AG10803 (cell line): ENCODE data around the gene MAGEC1.

Experiments
- DNase-seq: peaks from one replicate; pipeline ENCODE4 v3.0.0; 2010; ENCODE audit warnings: low read depth
- H3K4me3 ChIP-seq: 2 replicates; pipeline ENCODE4 v1.5.1; 2011; ENCODE audit warnings: mild to moderate bottlenecking, low read length, control low read depth
- TF ChIP-seq, protein P1 (sequence below): conservative IDR thresholded peaks from 2 replicates; pipeline ENCODE4 v1.5.1; 2011; ENCODE audit warnings: mild to moderate bottlenecking, low read length, control low read depth, inconsistent platforms

Gene MAGEC1

DNA sequence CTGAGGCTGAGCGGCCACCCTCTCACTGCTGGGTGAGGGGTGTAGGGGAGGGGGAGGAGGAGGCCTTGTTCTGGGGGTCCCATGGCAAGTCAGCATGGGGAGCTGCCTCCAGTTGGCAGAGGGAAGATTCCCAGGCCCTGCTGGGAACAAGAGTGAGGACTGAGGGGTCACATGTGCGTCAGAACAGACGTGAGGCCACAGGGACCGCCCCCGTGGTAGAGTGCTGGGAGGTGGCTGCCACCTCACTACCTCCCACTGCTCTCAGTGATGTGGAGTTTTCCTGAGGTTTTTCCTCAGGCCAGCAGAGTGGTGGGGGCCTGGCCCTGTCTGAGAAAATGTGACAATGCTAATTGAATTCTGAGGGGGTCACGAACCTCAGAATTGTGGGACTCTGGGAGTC, 568 bp downstream of the MAGEC1 start:
- TF ChIP-seq, protein P1, sequence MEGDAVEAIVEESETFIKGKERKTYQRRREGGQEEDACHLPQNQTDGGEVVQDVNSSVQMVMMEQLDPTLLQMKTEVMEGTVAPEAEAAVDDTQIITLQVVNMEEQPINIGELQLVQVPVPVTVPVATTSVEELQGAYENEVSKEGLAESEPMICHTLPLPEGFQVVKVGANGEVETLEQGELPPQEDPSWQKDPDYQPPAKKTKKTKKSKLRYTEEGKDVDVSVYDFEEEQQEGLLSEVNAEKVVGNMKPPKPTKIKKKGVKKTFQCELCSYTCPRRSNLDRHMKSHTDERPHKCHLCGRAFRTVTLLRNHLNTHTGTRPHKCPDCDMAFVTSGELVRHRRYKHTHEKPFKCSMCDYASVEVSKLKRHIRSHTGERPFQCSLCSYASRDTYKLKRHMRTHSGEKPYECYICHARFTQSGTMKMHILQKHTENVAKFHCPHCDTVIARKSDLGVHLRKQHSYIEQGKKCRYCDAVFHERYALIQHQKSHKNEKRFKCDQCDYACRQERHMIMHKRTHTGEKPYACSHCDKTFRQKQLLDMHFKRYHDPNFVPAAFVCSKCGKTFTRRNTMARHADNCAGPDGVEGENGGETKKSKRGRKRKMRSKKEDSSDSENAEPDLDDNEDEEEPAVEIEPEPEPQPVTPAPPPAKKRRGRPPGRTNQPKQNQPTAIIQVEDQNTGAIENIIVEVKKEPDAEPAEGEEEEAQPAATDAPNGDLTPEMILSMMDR, result no peak
- no peak for DNase-seq
- H3K4me3 ChIP-seq, result no peak overlapping the region

GRCh38 chrX:141917801-141918200, 14.1 kb downstream of the MAGEC1 start:
- no peak for DNase-seq
- TF ChIP-seq, protein P1, result no peak
- H3K4me3 ChIP-seq, result no peak overlapping the region

GRCh38 chrX:141924293-141924692, 20.6 kb downstream of the MAGEC1 start:
- TF ChIP-seq, protein P1, result no peak
- DNase-seq, result no peak
- no peak overlapping the region for H3K4me3 ChIP-seq

GRCh38 chrX:141928432-141928831, 24.7 kb downstream of the MAGEC1 start:
- no peak for DNase-seq
- TF ChIP-seq, protein P1, result no peak
- no peak overlapping the region for H3K4me3 ChIP-seq

- no peak for DNase-seq
- no peak overlapping the region for H3K4me3 ChIP-seq
- TF ChIP-seq, protein P1, result no peak
These were observed 30.5 kb downstream of the MAGEC1 start for GRCh38 chrX:141934059-141934641.

DNA sequence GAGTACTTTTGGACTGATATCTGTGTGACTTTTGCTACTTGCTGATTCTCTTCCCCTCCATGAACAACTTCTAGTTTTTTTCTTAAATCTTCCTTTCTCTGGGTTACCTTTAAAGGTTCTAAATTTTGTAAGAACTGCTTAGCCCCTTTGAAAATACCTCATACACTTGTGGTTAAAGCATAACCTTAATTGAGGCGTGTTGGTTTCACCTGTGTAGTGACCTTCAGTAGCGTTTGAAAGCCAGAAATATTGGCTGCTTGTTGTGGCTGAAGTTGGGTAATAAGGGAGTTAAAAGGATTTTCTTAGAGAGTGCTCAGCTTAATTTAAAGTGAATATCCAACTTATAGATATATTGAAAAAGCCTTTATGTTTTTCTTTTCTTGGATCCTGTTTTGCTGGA, 32.0 kb downstream of the MAGEC1 start:
- TF ChIP-seq, protein P1, result no peak
- DNase-seq, result no peak
- no peak overlapping the region for H3K4me3 ChIP-seq

DNA sequence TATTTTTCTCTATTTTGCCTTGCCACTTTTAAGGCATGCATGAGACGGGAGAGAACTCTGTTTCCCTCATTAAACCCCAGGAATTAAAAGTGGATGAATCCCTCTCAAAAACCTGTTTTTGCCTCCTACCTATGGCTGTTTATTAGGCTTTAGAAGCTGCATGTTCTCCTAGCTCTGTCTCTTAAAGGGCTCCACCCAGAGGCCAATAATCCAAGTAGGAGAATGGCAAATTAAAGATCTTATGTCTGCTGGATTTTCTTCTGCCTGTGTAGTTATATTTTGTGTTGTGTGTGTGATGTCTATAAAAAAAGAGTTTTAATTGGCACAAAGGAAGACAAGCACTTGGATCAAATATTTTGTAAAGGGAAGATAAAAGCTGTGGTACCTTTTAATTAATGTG, 32.4 kb downstream of the MAGEC1 start:
- no peak for DNase-seq
- no peak overlapping the region for H3K4me3 ChIP-seq
- TF ChIP-seq, protein P1, result no peak
